Measurements from ENCODE around the gene DAPP1. TPM values are rescaled to one million over a fixed set of nuclear protein-coding genes. Genes with fewer than 3 reads are reported as not detected.

The DAPP1 gene
- total and polyA plus RNA-seq, 10 of the 15 experiments (the other 5 are each of a cell fraction or from before 2014, with no cell fraction given): 46.5 to 147 (median 74.2) TPM

- Histone ChIP-seq H3K27me3 (replicated peaks in 1 of 2; ENCODE audit: control insufficient read depth in 2 of 2, insufficient read depth in 2 of 2, low read length in 1 of 2) (no peaks in the 10 kb centered on the region), H3K4me3 (no peak overlapping the region), H4K20me1 (ENCODE audit: control insufficient read depth, insufficient read depth) (peaks cover 3% of the 10 kb centered on the region), H3K4me2 (ENCODE audit: control insufficient read depth, insufficient read depth) (no peak overlapping the region), H3K9me3 (replicated peaks; ENCODE audit: control insufficient read depth, insufficient read depth, low read length) (no peaks in the 10 kb centered on the region), H3K79me2 (ENCODE audit: control insufficient read depth, insufficient read depth, low read length) (peaks cover 66% of the 10 kb centered on the region), H3K4me1 (ENCODE audit: control insufficient read depth, insufficient read depth, low read length) (peaks cover 9% of the 10 kb centered on the region; the same call in 1 of the 2 replicates), H3K9ac (ENCODE audit: control insufficient read depth, insufficient read depth, low read length) (no peak overlapping the region), H2AFZ (ENCODE audit: control insufficient read depth, low read depth, low read length) (no peak overlapping the region), H3K36me3 (ENCODE audit: control insufficient read depth in 2 of 2, insufficient read depth in 2 of 2, low read length in 1 of 2) (peaks cover 0 to 1% of the 10 kb centered on the region in 2 experiments; a peak in 2 of 4 replicates), H3K27ac (ENCODE audit: control insufficient read depth, insufficient read depth) (no peak overlapping the region; the same call in 1 of the 2 replicates)
- TF ChIP-seq LARP7 (IDR thresholded peaks at IDR 0.05): no peak
- TF ChIP-seq BMI1 (IDR thresholded peaks at IDR 0.05; ENCODE audit: borderline replicate concordance): no peak
- TF ChIP-seq MYC (IDR thresholded peaks at IDR 0.05; ENCODE audit: insufficient read depth, insufficient read length, insufficient replicate concordance, low read length, severe bottlenecking): no peak
- TF ChIP-seq, protein P1, sequence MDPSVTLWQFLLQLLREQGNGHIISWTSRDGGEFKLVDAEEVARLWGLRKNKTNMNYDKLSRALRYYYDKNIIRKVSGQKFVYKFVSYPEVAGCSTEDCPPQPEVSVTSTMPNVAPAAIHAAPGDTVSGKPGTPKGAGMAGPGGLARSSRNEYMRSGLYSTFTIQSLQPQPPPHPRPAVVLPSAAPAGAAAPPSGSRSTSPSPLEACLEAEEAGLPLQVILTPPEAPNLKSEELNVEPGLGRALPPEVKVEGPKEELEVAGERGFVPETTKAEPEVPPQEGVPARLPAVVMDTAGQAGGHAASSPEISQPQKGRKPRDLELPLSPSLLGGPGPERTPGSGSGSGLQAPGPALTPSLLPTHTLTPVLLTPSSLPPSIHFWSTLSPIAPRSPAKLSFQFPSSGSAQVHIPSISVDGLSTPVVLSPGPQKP (IDR thresholded peaks at IDR 0.05; ENCODE audit: low read depth, low read length): no peak
- TF ChIP-seq BCL3 (IDR thresholded peaks at IDR 0.05; ENCODE audit: borderline replicate concordance, insufficient read depth, low read depth, low read length, poor library complexity, severe bottlenecking): no peak
- no peak for TF ChIP-seq ZBED1 (IDR thresholded peaks at IDR 0.05; ENCODE audit: borderline replicate concordance)
- in situ Hi-C loops (cut with MboI) (loop anchor here (25.0 kb wide), 1 partner anchor 1184 kb away; no protein-coding TSS in a partner anchor), intact Hi-C loops (cut with micrococcal nuclease; ENCODE audit: unreplicated experiment) (loop anchor here (10.0 kb wide), 2 partner anchors 833 to 903 kb away; partner anchors contain the start of genes EIF4E and METAP1)
- no peak for DNase-seq (ENCODE audit: low read depth, low spot score)
- ATAC-seq: peak; percentile 2; the same call in 2 of the 3 replicates
- TSS peak; percentile 5 for BruUV-seq (replicated peaks)
- FAIRE-seq: no peak
- RAD21 ChIA-PET (ENCODE audit: unreplicated experiment): interaction anchor here (0.7 to 2.0 kb wide), 7 partner anchors 11 to 119 kb away, joined by 3 to 13 read pairs (median 5); partner anchors contain the start of genes DAPP1, DNAJB14 and LAMTOR3
- SMC1A ChIA-PET (ENCODE audit: uncharacterized antibody, unreplicated experiment): interaction anchor here (0.7 to 4.7 kb wide), 7 partner anchors 8 to 58 kb away, joined by 3 to 41 read pairs (median 4); no protein-coding TSS in a partner anchor
- POLR2A ChIA-PET: interaction anchor here (1.5 kb wide), 1 partner anchor 10 kb away, joined by 5 read pairs; no protein-coding TSS in a partner anchor
- CTCF ChIA-PET: interaction anchor here (0.6 to 4.3 kb wide), 6 partner anchors 8 to 197 kb away, joined by 3 to 22 read pairs (median 5); no protein-coding TSS in a partner anchor
- WGBS (ENCODE audit: insufficient coverage, insufficient replicate concordance, low lambda C conversion rate, missing lambda C conversion rate): 53% methylated on average over 1 of the region's 1 CpG
Observed at GRCh38 chr4:99827857-99828256, 11.2 kb downstream of the DAPP1 start.
